Measurements from ENCODE around the gene TH. TPM values are rescaled to one million over a fixed set of nuclear protein-coding genes. Genes with fewer than 3 reads are reported as not detected.

The TH gene
- total RNA-seq, 2 donors from 2014 or later = not detected

- no peak for ATAC-seq
- H3K4me3 Mint-ChIP-seq = no peak overlapping the region
Measured at GRCh38 chr11:2163428-2163978, 8.1 kb downstream of the TH start.

GRCh38 chr11:2160736-2161259 is 10.8 kb downstream of the TH start, which contains the start of gene INS:
TSS of gene INS (minus strand) at chr11:2161209. CDS start at chr11:2160971, 238 bp downstream.
- ATAC-seq = no peak
- Mint-ChIP-seq H3K4me1 (no peaks in the 10 kb centered on the region), H3K4me3 (no peak within 1 kb of the TSS), H3K27ac (no peak within 1 kb of the TSS), H3K27me3 (no peaks in the 10 kb centered on the region), H3K36me3 (ENCODE audit: low read depth) (no peaks in the 10 kb centered on the region)
- no peak for DNase-seq
- H3K9me3 ChIP-seq (ENCODE audit: control insufficient read depth, low read length, poor library complexity, severe bottlenecking) = no peaks in the 10 kb centered on the region

More at GRCh38 chr11:2163428-2163978, 8.1 kb downstream of the TH start:
- Mint-ChIP-seq H3K4me1 (no peaks in the 10 kb centered on the region), H3K27me3 (no peaks in the 10 kb centered on the region), H3K27ac (no peak overlapping the region), H3K36me3 (ENCODE audit: low read depth) (no peaks in the 10 kb centered on the region)
- H3K9me3 ChIP-seq (ENCODE audit: control insufficient read depth, low read length, poor library complexity, severe bottlenecking) = no peaks in the 10 kb centered on the region
- no peak for DNase-seq

DNA sequence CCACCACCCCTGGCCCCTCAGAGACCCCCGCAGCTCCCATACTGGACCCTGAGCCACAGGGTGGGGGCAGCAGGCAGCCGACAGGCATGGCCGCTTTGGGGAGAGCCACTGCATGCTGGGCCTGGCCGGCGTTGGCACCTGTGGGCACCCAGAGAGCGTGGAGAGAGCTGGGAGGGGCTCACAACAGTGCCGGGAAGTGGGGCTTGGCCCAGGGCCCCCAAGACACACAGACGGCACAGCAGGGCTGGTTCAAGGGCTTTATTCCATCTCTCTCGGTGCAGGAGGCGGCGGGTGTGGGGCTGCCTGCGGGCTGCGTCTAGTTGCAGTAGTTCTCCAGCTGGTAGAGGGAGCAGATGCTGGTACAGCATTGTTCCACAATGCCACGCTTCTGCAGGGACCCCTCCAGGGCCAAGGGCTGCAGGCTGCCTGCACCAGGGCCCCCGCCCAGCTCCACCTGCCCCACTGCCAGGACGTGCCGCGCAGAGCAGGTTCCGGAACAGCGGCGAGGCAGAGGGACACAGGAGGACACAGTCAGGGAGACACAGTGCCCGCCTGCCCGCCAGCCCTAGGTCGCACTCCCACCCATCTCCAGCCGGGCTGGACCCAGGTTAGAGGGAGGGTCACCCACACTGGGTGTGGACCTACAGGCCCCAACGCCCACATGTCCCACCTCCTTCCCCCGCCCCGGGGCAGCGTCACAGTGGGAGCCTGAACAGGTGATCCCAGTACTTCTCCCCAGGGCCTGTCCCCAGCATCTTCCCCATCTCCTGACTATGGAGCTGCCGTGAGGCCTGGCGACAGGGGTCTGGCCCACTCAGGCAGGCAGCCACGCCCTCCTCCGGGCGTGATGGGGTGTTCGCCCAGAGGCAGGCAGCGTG is 11.8 kb downstream of the TH start:
- DNase-seq (no peak), ATAC-seq (no peak)
- Mint-ChIP-seq H3K4me3 (no peak overlapping the region), H3K4me1 (no peaks in the 10 kb centered on the region), H3K27me3 (no peaks in the 10 kb centered on the region), H3K27ac (no peak overlapping the region), H3K36me3 (ENCODE audit: low read depth) (no peaks in the 10 kb centered on the region)
- no peaks in the 10 kb centered on the region for H3K9me3 ChIP-seq (ENCODE audit: control insufficient read depth, low read length, poor library complexity, severe bottlenecking)

DNA sequence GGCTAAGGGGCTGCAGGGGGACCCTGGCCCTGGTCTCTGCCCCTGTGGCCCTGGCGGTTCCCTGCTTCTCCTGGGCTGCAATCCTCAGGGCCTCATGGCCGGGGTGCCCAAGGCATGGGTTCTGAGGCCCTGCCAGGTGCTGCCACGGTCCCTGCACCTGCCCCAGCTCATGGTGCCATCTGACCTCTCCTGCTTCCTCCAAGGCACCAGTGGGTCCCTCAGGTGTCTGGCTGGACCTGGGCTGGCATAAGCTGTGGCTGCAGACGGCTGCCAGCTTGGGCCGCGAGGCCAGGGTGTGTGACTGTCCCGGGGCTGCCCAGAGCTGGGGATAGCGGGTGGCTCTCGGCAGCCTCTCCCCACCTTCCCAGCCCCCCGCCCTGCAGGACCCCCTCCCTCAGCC is 12.6 kb downstream of the TH start:
- ATAC-seq = no peak
- H3K9me3 ChIP-seq (ENCODE audit: control insufficient read depth, low read length, poor library complexity, severe bottlenecking) = no peaks in the 10 kb centered on the region
- no peaks in the 10 kb centered on the region for H3K4me1 Mint-ChIP-seq
- H3K27me3 Mint-ChIP-seq = no peaks in the 10 kb centered on the region
- DNase-seq = no peak
- H3K4me3 Mint-ChIP-seq = no peak overlapping the region
- H3K36me3 Mint-ChIP-seq (ENCODE audit: low read depth) = no peaks in the 10 kb centered on the region
- no peak overlapping the region for H3K27ac Mint-ChIP-seq

DNA sequence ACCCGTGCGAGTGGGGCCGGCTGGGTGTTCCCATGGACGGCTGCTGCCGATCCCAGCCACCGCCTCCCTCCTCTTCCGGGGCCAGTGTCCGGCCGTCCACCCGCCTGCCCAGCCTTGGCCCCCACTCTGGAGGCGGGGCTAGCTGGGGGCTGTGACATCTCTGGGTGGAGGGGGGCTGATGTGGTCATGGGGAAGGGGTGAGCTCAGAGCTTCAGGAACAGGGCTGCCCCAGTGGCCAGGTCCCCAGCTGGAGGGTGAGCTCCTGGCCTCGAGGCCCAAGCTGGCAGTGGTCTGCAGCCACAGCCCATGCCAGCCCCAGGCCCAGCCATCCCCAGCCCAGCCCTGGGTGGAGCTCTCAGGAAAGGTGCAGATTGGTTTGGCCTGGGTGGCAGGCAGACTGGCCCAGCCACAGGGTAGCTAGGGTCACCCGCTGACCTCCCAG is 13.3 kb downstream of the TH start:
- no peaks in the 10 kb centered on the region for H3K4me1 Mint-ChIP-seq
- no peaks in the 10 kb centered on the region for H3K36me3 Mint-ChIP-seq (ENCODE audit: low read depth)
- H3K27me3 Mint-ChIP-seq = no peaks in the 10 kb centered on the region
- no peak for DNase-seq
- H3K9me3 ChIP-seq (ENCODE audit: control insufficient read depth, low read length, poor library complexity, severe bottlenecking) = no peaks in the 10 kb centered on the region
- no peak for ATAC-seq
- H3K4me3 Mint-ChIP-seq = no peak overlapping the region
- no peak overlapping the region for H3K27ac Mint-ChIP-seq

DNA sequence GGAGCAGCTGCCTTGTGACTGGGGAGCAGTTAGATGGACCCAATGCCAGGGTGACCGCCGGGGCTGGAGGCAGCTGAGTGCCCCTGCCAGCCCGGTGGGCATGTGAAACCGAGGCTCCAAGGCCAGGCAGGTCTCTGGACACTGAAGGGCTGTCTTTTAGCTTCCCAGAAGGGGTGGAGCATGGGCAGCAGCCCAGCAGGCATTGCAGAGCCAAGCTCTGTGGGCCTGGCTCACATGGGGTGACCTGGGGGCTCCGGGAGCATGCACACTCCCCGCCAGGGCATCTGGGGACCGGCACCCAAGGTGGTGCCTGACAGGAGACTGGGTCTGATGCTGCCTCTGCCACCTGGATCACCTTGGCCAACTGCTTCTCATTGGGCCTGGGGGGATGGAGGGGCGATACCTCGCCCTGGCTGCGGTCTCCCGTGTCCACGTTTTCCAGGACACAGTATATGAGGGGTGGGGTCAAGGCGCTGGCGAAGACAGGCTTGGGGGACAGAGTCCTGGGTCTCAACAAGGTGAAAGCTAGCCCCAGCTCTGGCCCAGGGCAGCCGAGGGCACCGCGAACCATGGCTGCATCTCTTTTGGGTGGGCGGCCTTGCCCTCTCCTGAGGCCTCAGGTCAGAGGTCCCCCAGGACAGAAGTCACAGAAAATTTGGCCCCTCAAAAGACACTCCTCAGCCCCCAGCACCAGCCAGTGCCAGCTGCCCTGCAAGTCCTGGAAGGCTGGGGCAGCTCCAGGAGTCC is 14.1 kb downstream of the TH start:
- no peak for ATAC-seq
- Mint-ChIP-seq H3K27me3 (no peaks in the 10 kb centered on the region), H3K4me1 (no peaks in the 10 kb centered on the region), H3K36me3 (ENCODE audit: low read depth) (no peaks in the 10 kb centered on the region), H3K27ac (no peak overlapping the region), H3K4me3 (no peak overlapping the region)
- H3K9me3 ChIP-seq (ENCODE audit: control insufficient read depth, low read length, poor library complexity, severe bottlenecking) = no peaks in the 10 kb centered on the region
- no peak for DNase-seq

- Mint-ChIP-seq H3K4me3 (no peak overlapping the region), H3K27ac (no peak overlapping the region), H3K36me3 (ENCODE audit: low read depth) (no peaks in the 10 kb centered on the region), H3K27me3 (no peaks in the 10 kb centered on the region), H3K4me1 (peaks cover 5% of the 10 kb centered on the region)
- DNase-seq (peak in 2 of 3 donors; percentile 29 to 52), ATAC-seq (no peak)
- H3K9me3 ChIP-seq (ENCODE audit: control insufficient read depth, low read length, poor library complexity, severe bottlenecking) = no peaks in the 10 kb centered on the region
Measured at GRCh38 chr11:2156416-2157182, 15.0 kb downstream of the TH start.

DNA sequence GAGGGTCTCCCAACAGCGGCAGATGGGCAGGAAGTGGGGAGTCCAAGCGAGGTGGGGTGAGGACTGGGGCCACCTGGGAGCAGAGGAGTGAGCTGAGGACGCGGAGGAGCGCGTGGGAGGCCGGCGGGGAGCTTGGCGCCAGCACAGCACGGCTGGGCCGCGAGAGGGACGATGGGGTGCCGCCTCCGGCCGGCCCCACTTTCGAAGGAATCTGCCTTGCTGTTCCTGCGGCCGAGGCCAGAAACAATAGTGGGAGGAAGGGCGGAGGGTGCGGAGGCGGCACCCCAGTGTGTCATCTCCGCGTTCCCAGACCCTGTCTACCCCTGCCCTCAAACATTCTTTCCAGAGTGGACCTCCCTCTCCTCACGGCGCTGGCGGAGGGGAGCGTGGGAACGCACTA is 16.1 kb downstream of the TH start:
- H3K27ac Mint-ChIP-seq = no peak overlapping the region
- no peak for DNase-seq
- ATAC-seq = no peak
- peaks cover 9% of the 10 kb centered on the region for H3K27me3 Mint-ChIP-seq
- H3K9me3 ChIP-seq (ENCODE audit: control insufficient read depth, low read length, poor library complexity, severe bottlenecking) = no peaks in the 10 kb centered on the region
- H3K36me3 Mint-ChIP-seq (ENCODE audit: low read depth) = no peaks in the 10 kb centered on the region
- H3K4me3 Mint-ChIP-seq = no peak overlapping the region
- H3K4me1 Mint-ChIP-seq = peaks cover 5% of the 10 kb centered on the region

DNA sequence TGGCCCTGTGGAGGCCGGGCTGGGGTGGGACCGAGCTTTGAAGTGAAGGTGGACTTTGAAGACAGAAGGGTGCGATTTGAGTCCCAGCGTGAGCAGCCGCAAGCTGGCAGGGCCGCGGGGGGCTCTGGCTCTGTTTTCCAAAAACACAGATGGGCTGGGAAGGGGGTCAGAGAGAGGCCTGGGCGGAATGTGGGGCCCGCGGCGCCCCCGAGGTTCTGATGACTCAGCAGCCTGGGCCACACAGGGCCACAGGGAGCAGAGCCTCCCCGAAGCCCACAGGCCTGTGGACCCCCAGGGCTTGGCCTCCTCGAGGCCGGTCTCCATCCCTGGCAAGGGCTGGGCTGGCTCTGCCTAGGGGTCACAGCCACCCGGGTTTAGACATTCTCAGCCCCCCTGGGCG is 16.7 kb downstream of the TH start:
- no peaks in the 10 kb centered on the region for H3K36me3 Mint-ChIP-seq (ENCODE audit: low read depth)
- no peak for DNase-seq
- no peak overlapping the region for H3K4me3 Mint-ChIP-seq
- H3K9me3 ChIP-seq (ENCODE audit: control insufficient read depth, low read length, poor library complexity, severe bottlenecking) = no peaks in the 10 kb centered on the region
- H3K4me1 Mint-ChIP-seq = peaks cover 5% of the 10 kb centered on the region
- no peak for ATAC-seq
- H3K27ac Mint-ChIP-seq = no peak overlapping the region
- peaks cover 15% of the 10 kb centered on the region for H3K27me3 Mint-ChIP-seq

GRCh38 chr11:2154195-2154585 is 17.4 kb downstream of the TH start:
- H3K36me3 Mint-ChIP-seq (ENCODE audit: low read depth) = no peaks in the 10 kb centered on the region
- no peak overlapping the region for H3K4me3 Mint-ChIP-seq

GRCh38 chr11:2153581-2154194 is 17.9 kb downstream of the TH start:
- H3K4me1 Mint-ChIP-seq = peaks cover 5% of the 10 kb centered on the region
- no peak for ATAC-seq
- H3K27me3 Mint-ChIP-seq = peaks cover 22% of the 10 kb centered on the region
- DNase-seq = no peak
- no peak overlapping the region for H3K27ac Mint-ChIP-seq
- no peak overlapping the region for H3K4me3 Mint-ChIP-seq
- no peaks in the 10 kb centered on the region for H3K9me3 ChIP-seq (ENCODE audit: control insufficient read depth, low read length, poor library complexity, severe bottlenecking)
- no peaks in the 10 kb centered on the region for H3K36me3 Mint-ChIP-seq (ENCODE audit: low read depth)

More at GRCh38 chr11:2154195-2154585, 17.4 kb downstream of the TH start:
- Mint-ChIP-seq H3K4me1 (peaks cover 5% of the 10 kb centered on the region), H3K27me3 (peaks cover 17% of the 10 kb centered on the region), H3K27ac (no peak overlapping the region)
- H3K9me3 ChIP-seq (ENCODE audit: control insufficient read depth, low read length, poor library complexity, severe bottlenecking) = no peaks in the 10 kb centered on the region
- no peak for DNase-seq
- ATAC-seq = no peak

- peak overlapping the region; percentile 67 for H3K4me3 Mint-ChIP-seq
Measured at GRCh38 chr11:2151500-2152257, 19.9 kb downstream of the TH start.

More at GRCh38 chr11:2151500-2152257, 19.9 kb downstream of the TH start:
- Mint-ChIP-seq H3K36me3 (ENCODE audit: low read depth) (no peaks in the 10 kb centered on the region), H3K27me3 (peaks cover 39% of the 10 kb centered on the region), H3K27ac (no peak overlapping the region), H3K4me1 (peaks cover 5% of the 10 kb centered on the region)
- no peaks in the 10 kb centered on the region for H3K9me3 ChIP-seq (ENCODE audit: control insufficient read depth, low read length, poor library complexity, severe bottlenecking)
- ATAC-seq (peak; percentile 89), DNase-seq (peak; percentile 55 to 74 (median 67))
